ENCODE data around the gene PDCD4. TPM values are rescaled to one million over a fixed set of nuclear protein-coding genes. Genes with fewer than 3 reads are reported as not detected.

The PDCD4 gene
- total and polyA plus RNA-seq, 9 of the 15 experiments (the other 6 are each of a cell fraction or from before 2014, with no cell fraction given) = 12.9 to 44.1 (median 33.7) TPM

DNA sequence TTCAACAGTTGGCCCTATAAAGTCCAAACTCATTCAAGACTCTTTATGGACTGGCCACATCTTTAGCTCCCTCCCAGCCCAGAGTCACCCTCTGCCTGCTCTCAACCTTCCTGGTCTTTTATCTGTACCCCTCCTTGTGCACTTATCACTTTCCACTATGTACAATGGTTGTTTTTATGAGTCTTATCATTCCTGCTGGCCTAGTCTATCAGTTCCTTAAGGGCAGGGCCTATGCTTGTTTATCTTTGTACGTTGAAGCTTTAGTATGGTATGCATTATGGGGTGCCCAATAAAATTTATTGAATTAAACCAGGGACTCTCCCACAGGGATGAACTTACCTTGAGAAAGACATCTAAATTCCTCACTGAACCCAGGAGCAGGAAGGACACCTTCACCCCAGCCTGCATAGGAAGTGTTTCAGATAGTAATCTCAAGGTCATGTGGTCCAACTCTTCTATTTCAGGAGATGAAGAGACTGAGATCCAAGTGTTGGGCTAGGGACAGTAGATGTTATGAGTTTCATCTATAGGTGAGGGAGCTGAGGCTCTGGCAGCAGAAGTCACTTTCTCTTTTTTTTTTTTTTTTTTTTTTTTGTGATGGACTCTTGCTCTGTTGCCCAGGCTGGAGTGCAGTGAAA, 13.3 kb upstream of the PDCD4 start:
- in situ Hi-C loops (cut with MboI) (no loop called here), intact Hi-C loops (cut with micrococcal nuclease) (loop anchor here (1.0 kb wide), 1 partner anchor 13 kb away; the partner anchor contains the start of gene PDCD4)
- Histone ChIP-seq H3K9ac (ENCODE audit: insufficient read depth in 1 of 2, low read depth in 2 of 2, low read length in 2 of 2) (peak overlapping the region in 1 of 2 experiments; percentile 42; a peak in 2 of 4 replicates), H3K79me2 (ENCODE audit: control insufficient read depth, insufficient read depth, low read length) (no peaks in the 10 kb centered on the region), H2AFZ (ENCODE audit: low read depth, low read length) (peak overlapping the region; percentile 62; the same call in 1 of the 2 replicates), H3K4me1 (replicated peaks in 1 of 2; ENCODE audit: control insufficient read depth in 2 of 2, insufficient read depth in 2 of 2, low read length in 2 of 2) (peaks cover 21 to 47% of the 10 kb centered on the region in 2 experiments), H3K36me3 (ENCODE audit: control insufficient read depth, insufficient read depth, low read length) (no peaks in the 10 kb centered on the region), H4K20me1 (replicated peaks; ENCODE audit: control insufficient read depth, insufficient read depth, low read length) (no peaks in the 10 kb centered on the region), H3K4me3 (no peak overlapping the region), H3K4me2 (ENCODE audit: insufficient read depth, low read length) (peak overlapping the region; percentile 73), H3K9me1 (ENCODE audit: control insufficient read depth, insufficient read depth, low read length) (no peaks in the 10 kb centered on the region), H3K9me3 (replicated peaks; ENCODE audit: control insufficient read depth, insufficient read depth, low read depth, low read length) (peaks cover 4% of the 10 kb centered on the region; the same call in 1 of the 2 replicates), H3K27me3 (ENCODE audit: control insufficient read depth in 2 of 2, insufficient read depth in 2 of 2, low read length in 2 of 2) (no peaks in the 10 kb centered on the region), H3K27ac (ENCODE audit: extremely low read depth, low read depth, low read length) (peak overlapping the region; percentile 60)
- FAIRE-seq = peak; percentile 88
- ChIA-PET POLR2A (interaction anchor here (0.6 to 2.0 kb wide), 7 partner anchors 9 to 28 kb away, joined by 3 to 6 read pairs (median 3); partner anchors contain the start of gene PDCD4), CTCF (ENCODE audit: low intra/inter-chr PET ratio) (no interaction called here)
- peak; percentile 84 for ATAC-seq
- peak; percentile 34 to 77 (median 54) for DNase-seq (ENCODE audit: extremely low read depth in 1 of 4, low spot score in 3 of 4)
- 0% methylated on average over 1 of the region's 1 CpG for WGBS (ENCODE audit: insufficient coverage, low coverage, missing lambda C conversion rate)
- BruUV-seq (replicated peaks) = no TSS peak
- TF ChIP-seq CBX5 (IDR thresholded peaks at IDR 0.05; ENCODE audit: borderline replicate concordance, low read depth) (no peak), JUNB (CRISPR knock-in tag; conservative IDR thresholded peaks at IDR 0.05) (no peak), MAZ (CRISPR knock-in tag; conservative IDR thresholded peaks at IDR 0.05 in 1 of 2, IDR thresholded peaks at IDR 0.05 in 1 of 2) (0 out of 4 replicates have a peak, but pooled peaks of 1 of the 2 experiments have one; percentile 10), ILF3 (IDR thresholded peaks at IDR 0.05; ENCODE audit: borderline replicate concordance) (no peak), GATA2 (CRISPR knock-in tag; IDR thresholded peaks at IDR 0.05) (0 out of 2 replicates have a peak, but pooled peaks have one; percentile 42), ESRRB (CRISPR knock-in tag; IDR thresholded peaks at IDR 0.05; ENCODE audit: borderline replicate concordance) (no peak), PHF20 (IDR thresholded peaks at IDR 0.05; ENCODE audit: partially characterized antibody) (no peak), PHF8 (IDR thresholded peaks at IDR 0.05; ENCODE audit: borderline replicate concordance, low read length) (no peak), NFIX (CRISPR knock-in tag; IDR thresholded peaks at IDR 0.05; ENCODE audit: low read depth) (no peak)
- TF ChIP-seq, protein P1, sequence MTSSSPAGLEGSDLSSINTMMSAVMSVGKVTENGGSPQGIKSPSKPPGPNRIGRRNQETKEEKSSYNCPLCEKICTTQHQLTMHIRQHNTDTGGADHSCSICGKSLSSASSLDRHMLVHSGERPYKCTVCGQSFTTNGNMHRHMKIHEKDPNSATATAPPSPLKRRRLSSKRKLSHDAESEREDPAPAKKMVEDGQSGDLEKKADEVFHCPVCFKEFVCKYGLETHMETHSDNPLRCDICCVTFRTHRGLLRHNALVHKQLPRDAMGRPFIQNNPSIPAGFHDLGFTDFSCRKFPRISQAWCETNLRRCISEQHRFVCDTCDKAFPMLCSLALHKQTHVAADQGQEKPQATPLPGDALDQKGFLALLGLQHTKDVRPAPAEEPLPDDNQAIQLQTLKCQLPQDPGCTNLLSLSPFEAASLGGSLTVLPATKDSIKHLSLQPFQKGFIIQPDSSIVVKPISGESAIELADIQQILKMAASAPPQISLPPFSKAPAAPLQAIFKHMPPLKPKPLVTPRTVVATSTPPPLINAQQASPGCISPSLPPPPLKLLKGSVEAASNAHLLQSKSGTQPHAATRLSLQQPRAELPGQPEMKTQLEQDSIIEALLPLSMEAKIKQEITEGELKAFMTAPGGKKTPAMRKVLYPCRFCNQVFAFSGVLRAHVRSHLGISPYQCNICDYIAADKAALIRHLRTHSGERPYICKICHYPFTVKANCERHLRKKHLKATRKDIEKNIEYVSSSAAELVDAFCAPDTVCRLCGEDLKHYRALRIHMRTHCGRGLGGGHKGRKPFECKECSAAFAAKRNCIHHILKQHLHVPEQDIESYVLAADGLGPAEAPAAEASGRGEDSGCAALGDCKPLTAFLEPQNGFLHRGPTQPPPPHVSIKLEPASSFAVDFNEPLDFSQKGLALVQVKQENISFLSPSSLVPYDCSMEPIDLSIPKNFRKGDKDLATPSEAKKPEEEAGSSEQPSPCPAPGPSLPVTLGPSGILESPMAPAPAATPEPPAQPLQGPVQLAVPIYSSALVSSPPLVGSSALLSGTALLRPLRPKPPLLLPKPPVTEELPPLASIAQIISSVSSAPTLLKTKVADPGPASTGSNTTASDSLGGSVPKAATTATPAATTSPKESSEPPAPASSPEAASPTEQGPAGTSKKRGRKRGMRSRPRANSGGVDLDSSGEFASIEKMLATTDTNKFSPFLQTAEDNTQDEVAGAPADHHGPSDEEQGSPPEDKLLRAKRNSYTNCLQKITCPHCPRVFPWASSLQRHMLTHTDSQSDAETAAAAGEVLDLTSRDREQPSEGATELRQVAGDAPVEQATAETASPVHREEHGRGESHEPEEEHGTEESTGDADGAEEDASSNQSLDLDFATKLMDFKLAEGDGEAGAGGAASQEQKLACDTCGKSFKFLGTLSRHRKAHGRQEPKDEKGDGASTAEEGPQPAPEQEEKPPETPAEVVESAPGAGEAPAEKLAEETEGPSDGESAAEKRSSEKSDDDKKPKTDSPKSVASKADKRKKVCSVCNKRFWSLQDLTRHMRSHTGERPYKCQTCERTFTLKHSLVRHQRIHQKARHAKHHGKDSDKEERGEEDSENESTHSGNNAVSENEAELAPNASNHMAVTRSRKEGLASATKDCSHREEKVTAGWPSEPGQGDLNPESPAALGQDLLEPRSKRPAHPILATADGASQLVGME (CRISPR knock-in tag; IDR thresholded peaks at IDR 0.05) = no peak
